Common myeloid progenitor, CD34-positive (primary cell): Measurements from ENCODE around the gene TEX47.

Experiments used
- CTCF ChIA-PET: fragments of 350-600 bp; sonication (Branson Sonifier 250); formaldehyde crosslinking; loops from one replicate; lab custom pipeline; 2021; ENCODE audit warnings: antibody characterized with exemption; lab: Charles Lee
- POLR2A ChIA-PET: fragments of 350-600 bp; sonication (Branson Sonifier 250); formaldehyde crosslinking; loops from one replicate; lab custom pipeline; 2021; ENCODE audit warnings: antibody characterized with exemption; lab: Charles Lee
- DNase-seq, 3 donors: peaks; one replicate each; pipeline versions ENCODE4 v3.0.0 to v3.0.0-alpha.2; 2013
- H3K27ac ChIP-seq, 2 experiments: 1 replicate in 1 of 2; 2 replicates in 1 of 2; pipeline ENCODE4 v1.7.0; 2013; ENCODE audit warnings: inconsistent platforms in 2 of 2, low read length in 2 of 2, mild to moderate bottlenecking in 2 of 2, low read depth in 1 of 2, moderate library complexity in 1 of 2; ENCODE audit not compliant: severe bottlenecking in 2 of 2, insufficient read depth in 1 of 2, poor library complexity in 1 of 2
- H3K27me3 ChIP-seq, 5 experiments: replicated peaks in 2 of 5; 1 replicate in 3 of 5; 2 replicates in 2 of 5; pipeline versions ENCODE4 v1.6.1 to v1.7.0; 2013; ENCODE audit warnings: low read length in 4 of 5, mild to moderate bottlenecking in 2 of 5, moderate library complexity in 2 of 5, inconsistent platforms in 1 of 5; ENCODE audit not compliant: insufficient read depth in 5 of 5, control insufficient read depth in 4 of 5
- H3K36me3 ChIP-seq, 4 experiments: 1 replicate in 2 of 4; 2 replicates in 2 of 4; pipeline versions ENCODE4 v1.6.1 to v1.7.0; 2013; ENCODE audit warnings: low read length in 3 of 4, control low read depth in 1 of 4, mild to moderate bottlenecking in 1 of 4; ENCODE audit not compliant: control insufficient read depth in 4 of 4, insufficient read depth in 4 of 4
- H3K4me1 ChIP-seq, 4 experiments: 1 replicate in 3 of 4; 2 replicates in 1 of 4; pipeline versions ENCODE4 v1.6.1 to v1.7.1; 2013; ENCODE audit warnings: low read length in 3 of 4, mild to moderate bottlenecking in 3 of 4, control low read depth in 1 of 4, inconsistent platforms in 1 of 4, moderate library complexity in 1 of 4; ENCODE audit not compliant: control insufficient read depth in 4 of 4, insufficient read depth in 4 of 4; ENCODE audit errors: control extremely low read depth in 1 of 4
- H3K4me3 ChIP-seq, 7 experiments: 1 replicate in 4 of 7; 2 replicates in 3 of 7; pipeline versions ENCODE4 v1.5.1 to v1.7.0; 2013; ENCODE audit warnings: mild to moderate bottlenecking in 7 of 7, low read length in 6 of 7, moderate library complexity in 6 of 7, inconsistent platforms in 2 of 7, low read depth in 2 of 7, control low read depth in 1 of 7; ENCODE audit not compliant: insufficient read depth in 4 of 7, control insufficient read depth in 1 of 7; ENCODE audit errors: extremely low read depth in 1 of 7
- H3K9me3 ChIP-seq, 5 experiments: 1 replicate in 4 of 5; 2 replicates in 1 of 5; pipeline versions ENCODE4 v1.6.1 to v1.7.1; 2013; ENCODE audit warnings: low read length in 4 of 5, mild to moderate bottlenecking in 2 of 5, inconsistent platforms in 1 of 5, low read depth in 1 of 5, moderate library complexity in 1 of 5; ENCODE audit not compliant: control insufficient read depth in 4 of 5, insufficient read depth in 2 of 5; ENCODE audit errors: control extremely low read depth in 1 of 5
- WGBS: methylation state at CpG from one replicate; pipeline ENCODE4 v1.1.5; 2013; ENCODE audit not compliant: insufficient coverage; 5-methylcytosine and 5-hydroxymethylcytosine counted together

Gene TEX47

DNA sequence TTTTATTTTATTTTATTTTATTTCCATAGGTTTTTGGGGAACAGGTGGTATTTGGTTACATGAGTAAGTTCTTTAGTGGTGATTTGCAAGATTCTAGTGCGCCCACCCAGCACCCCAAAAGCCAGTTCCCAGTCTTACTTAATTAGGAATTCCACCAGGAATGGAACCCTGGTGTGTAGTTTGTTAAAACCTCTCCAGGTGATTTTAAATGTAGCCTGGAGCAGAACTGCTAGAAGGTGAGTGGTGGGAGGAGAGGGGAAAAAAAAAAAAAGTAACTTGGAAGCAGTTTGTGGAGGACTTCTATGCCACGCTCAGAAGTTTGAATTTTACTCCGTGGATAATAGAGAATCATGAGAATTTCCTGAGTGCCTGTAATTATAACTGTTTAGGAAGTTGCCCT lies 5.5 kb upstream of the TEX47 start:
- Histone ChIP-seq H3K27me3 (no peaks in the 10 kb centered on the region), H3K4me3 (no peak overlapping the region), H3K9me3 (no peaks in the 10 kb centered on the region), H3K27ac (no peak overlapping the region), H3K36me3 (no peaks in the 10 kb centered on the region), H3K4me1 (no peaks in the 10 kb centered on the region)
- ChIA-PET CTCF (no interaction called here), POLR2A (no interaction called here)
- 75% methylated on average over 2 of the region's 3 CpGs for WGBS
- DNase-seq: no peak

- Histone ChIP-seq H3K9me3 (no peaks in the 10 kb centered on the region), H3K27me3 (no peaks in the 10 kb centered on the region), H3K36me3 (no peaks in the 10 kb centered on the region), H3K4me3 (no peak overlapping the region), H3K27ac (no peak overlapping the region), H3K4me1 (no peaks in the 10 kb centered on the region)
- ChIA-PET POLR2A (no interaction called here), CTCF (interaction anchor here (1.1 to 1.3 kb wide), 2 partner anchors 447 to 830 kb away, joined by 3 read pairs; no protein-coding TSS in a partner anchor)
- no peak for DNase-seq
- WGBS: 100% methylated on average over 1 of the region's 3 CpGs
Observed at GRCh38 chr7:88792361-88792760, 3.2 kb downstream of the TEX47 start.

DNA sequence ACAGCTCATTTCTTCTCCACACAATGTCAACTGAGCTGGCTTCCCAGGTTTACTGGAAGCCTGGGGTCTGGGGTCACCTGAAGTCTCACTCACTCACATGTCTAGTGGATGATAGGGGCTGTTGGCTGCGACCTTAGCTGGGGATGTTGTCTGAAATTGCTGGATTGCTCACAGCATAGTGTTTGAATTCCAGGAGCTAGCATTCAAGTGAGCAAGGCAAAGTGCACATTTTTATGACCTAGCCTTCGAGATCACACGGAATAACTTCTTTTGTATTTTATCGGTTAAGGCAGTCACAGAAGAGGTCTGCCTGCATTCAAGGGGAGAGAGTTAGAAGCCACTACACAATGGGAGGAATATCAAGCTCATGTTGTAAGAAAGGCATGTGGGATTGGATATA lies 3.6 kb downstream of the TEX47 start:
- POLR2A ChIA-PET: no interaction called here

DNA sequence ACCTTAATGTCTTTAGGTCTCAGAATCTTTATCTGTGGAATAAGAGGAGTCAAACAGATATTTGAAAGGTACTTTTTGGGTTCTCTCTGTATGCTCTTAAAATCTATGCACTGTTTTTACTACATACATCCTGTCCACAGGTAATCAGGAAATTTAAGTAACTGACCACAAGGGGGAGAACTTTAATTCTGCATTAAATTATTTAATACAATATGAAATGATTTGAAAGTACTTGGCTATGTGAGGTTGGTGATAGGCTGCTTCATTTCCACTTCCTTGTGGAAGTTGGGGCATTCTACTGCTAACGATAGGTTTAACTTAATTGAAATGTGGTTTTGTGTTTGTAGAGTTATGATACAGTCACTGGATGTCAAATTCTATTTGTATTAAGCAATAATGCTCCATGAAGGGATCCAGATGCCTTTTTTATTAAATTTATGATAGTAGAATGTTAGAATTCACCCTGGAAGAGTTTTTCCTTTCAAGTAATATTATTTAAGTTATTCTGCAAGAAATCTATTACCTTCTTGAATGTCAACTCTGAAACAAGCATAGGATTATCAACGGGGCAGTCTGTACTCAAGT lies 6.0 kb downstream of the TEX47 start:
- H3K4me3 ChIP-seq: no peak overlapping the region
- peak; percentile 25 to 56 (median 42) for DNase-seq
- CTCF ChIA-PET: interaction anchor here (1.6 kb wide), 1 partner anchor 17 kb away, joined by 4 read pairs; no protein-coding TSS in a partner anchor
- H3K9me3 ChIP-seq: no peaks in the 10 kb centered on the region
- 20% methylated on average over 1 of the region's 2 CpGs for WGBS
- H3K36me3 ChIP-seq: no peaks in the 10 kb centered on the region
- POLR2A ChIA-PET: no interaction called here
- no peaks in the 10 kb centered on the region for H3K27me3 ChIP-seq
- H3K4me1 ChIP-seq: no peaks in the 10 kb centered on the region
- H3K27ac ChIP-seq: no peak overlapping the region

More for the DNA sequence above, 3.6 kb downstream of the TEX47 start:
- Histone ChIP-seq H3K27me3 (no peaks in the 10 kb centered on the region), H3K27ac (no peak overlapping the region), H3K36me3 (no peaks in the 10 kb centered on the region), H3K9me3 (no peaks in the 10 kb centered on the region), H3K4me3 (no peak overlapping the region), H3K4me1 (no peaks in the 10 kb centered on the region)
- no peak for DNase-seq
- 88% methylated on average over 4 of the region's 4 CpGs for WGBS
- CTCF ChIA-PET: interaction anchor here (1.1 to 1.3 kb wide), 2 partner anchors 447 to 831 kb away, joined by 3 read pairs; no protein-coding TSS in a partner anchor

DNA sequence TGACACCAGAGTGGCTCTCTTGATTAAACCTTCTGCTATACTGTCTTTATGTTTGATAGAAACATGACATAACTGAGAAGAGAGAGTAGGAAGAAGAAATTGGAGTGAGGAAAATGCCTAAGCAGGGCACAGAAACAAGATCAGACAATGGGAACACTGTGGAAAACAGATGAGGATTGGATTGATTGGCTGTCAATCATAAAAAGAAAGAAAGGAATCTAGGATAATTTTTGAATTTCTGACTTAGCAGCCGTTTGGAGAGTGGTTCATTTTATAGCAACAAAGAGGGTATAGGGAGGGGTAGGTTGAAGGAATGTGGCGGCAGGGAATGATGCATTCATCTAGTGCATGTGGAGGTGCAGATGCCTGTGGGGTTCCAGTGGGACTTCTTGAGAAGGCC lies 7.8 kb downstream of the TEX47 start:
- 83% methylated on average over 1 of the region's 2 CpGs for WGBS
- ChIA-PET POLR2A (no interaction called here), CTCF (no interaction called here)

GRCh38 chr7:88775838-88776237 lies 19.7 kb downstream of the TEX47 start:
- no peaks in the 10 kb centered on the region for H3K4me1 ChIP-seq
- ChIA-PET CTCF (no interaction called here), POLR2A (interaction anchor here (0.7 kb wide), 1 partner anchor 9 kb away, joined by 3 read pairs; no protein-coding TSS in a partner anchor)
- DNase-seq: no peak
- H3K4me3 ChIP-seq: no peak overlapping the region
- H3K9me3 ChIP-seq: no peaks in the 10 kb centered on the region
- no peaks in the 10 kb centered on the region for H3K27me3 ChIP-seq
- H3K36me3 ChIP-seq: no peaks in the 10 kb centered on the region
- no peak overlapping the region for H3K27ac ChIP-seq

More for the DNA sequence above, 7.8 kb downstream of the TEX47 start:
- DNase-seq: no peak
- Histone ChIP-seq H3K4me1 (no peaks in the 10 kb centered on the region), H3K4me3 (no peak overlapping the region), H3K36me3 (no peaks in the 10 kb centered on the region), H3K27me3 (no peaks in the 10 kb centered on the region), H3K27ac (no peak overlapping the region), H3K9me3 (no peaks in the 10 kb centered on the region)

GRCh38 chr7:88772776-88773175 lies 22.8 kb downstream of the TEX47 start:
- Histone ChIP-seq H3K36me3 (no peaks in the 10 kb centered on the region), H3K27ac (no peak overlapping the region), H3K9me3 (no peaks in the 10 kb centered on the region), H3K4me1 (no peaks in the 10 kb centered on the region), H3K27me3 (no peaks in the 10 kb centered on the region), H3K4me3 (no peak overlapping the region)
- ChIA-PET POLR2A (no interaction called here), CTCF (interaction anchor here (1.3 kb wide), 1 partner anchor 18 kb away, joined by 4 read pairs; no protein-coding TSS in a partner anchor)
- peak in 2 of 3 donors; percentile 60 to 76 for DNase-seq
